GM23248 (cell line): Measurements from ENCODE around the gene GAST. TPM values are rescaled to one million over a fixed set of nuclear protein-coding genes. Genes with fewer than 3 reads are reported as not detected.

Experiments used
- DNase-seq: peaks from one replicate; pipeline ENCODE4 v3.0.0-alpha.2; 2015
- H2AFZ ChIP-seq: fragments of 200-600 bp; sonication (generic); 2 replicates; pipeline ENCODE4 v1.6.1; 2016; ENCODE audit warnings: antibody characterized with exemption
- H3F3A ChIP-seq: fragments of 200-600 bp; sonication (generic); 2 replicates; pipeline ENCODE4 v1.6.1; 2016; ENCODE audit warnings: mild to moderate bottlenecking, antibody characterized with exemption, mixed run types; ENCODE audit not compliant: insufficient read depth
- H3K27ac ChIP-seq: fragments of 200-600 bp; sonication (generic); 2 replicates; pipeline ENCODE4 v1.5.1; 2016; ENCODE audit warnings: mild to moderate bottlenecking
- H3K27me3 ChIP-seq: fragments of 200-600 bp; sonication (generic); replicated peaks from 2 replicates; pipeline ENCODE4 v1.6.1; 2016; ENCODE audit warnings: mild to moderate bottlenecking; ENCODE audit not compliant: insufficient read depth
- H3K36me3 ChIP-seq: fragments of 200-600 bp; sonication (generic); 2 replicates; pipeline ENCODE4 v1.6.1; 2016; ENCODE audit warnings: low read depth, mild to moderate bottlenecking
- H3K4me1 ChIP-seq: fragments of 200-600 bp; sonication (generic); 2 replicates; pipeline ENCODE4 v1.6.1; 2016; ENCODE audit warnings: mild to moderate bottlenecking; ENCODE audit not compliant: insufficient read depth
- H3K4me2 ChIP-seq: fragments of 200-600 bp; sonication (generic); one replicate; pipeline ENCODE4 v1.6.1; 2016; ENCODE audit warnings: mild to moderate bottlenecking; ENCODE audit not compliant: unreplicated experiment
- H3K4me3 ChIP-seq: fragments of 200-600 bp; sonication (generic); 2 replicates; pipeline ENCODE4 v1.5.1; 2016; ENCODE audit warnings: mild to moderate bottlenecking
- H3K79me2 ChIP-seq: fragments of 200-600 bp; sonication (generic); 2 replicates; pipeline ENCODE4 v1.6.1; 2016; ENCODE audit warnings: mild to moderate bottlenecking; ENCODE audit not compliant: insufficient read depth
- H3K9ac ChIP-seq: fragments of 200-600 bp; sonication (generic); 2 replicates; pipeline ENCODE4 v1.6.1; 2016; ENCODE audit warnings: mild to moderate bottlenecking
- H3K9me2 ChIP-seq: fragments of 200-600 bp; sonication (generic); 2 replicates; pipeline ENCODE4 v1.6.1; 2016; ENCODE audit warnings: mixed run types, mild to moderate bottlenecking, moderate library complexity; ENCODE audit not compliant: insufficient read depth
- H3K9me3 ChIP-seq: fragments of 200-600 bp; sonication (generic); one replicate; pipeline ENCODE4 v1.6.1; 2017; ENCODE audit warnings: low read depth
- H4K20me1 ChIP-seq: fragments of 200-600 bp; sonication (generic); 2 replicates; pipeline ENCODE4 v1.6.0; 2016; ENCODE audit not compliant: insufficient read depth
- EZH2 ChIP-seq: fragments of 200-600 bp; sonication (generic); IDR thresholded peaks from 2 replicates; pipeline ENCODE4 v1.6.1; 2018; ENCODE audit warnings: antibody characterized with exemption, mild to moderate bottlenecking; ENCODE audit not compliant: insufficient read depth, poor library complexity, severe bottlenecking
- EZH2phosphoT487 ChIP-seq: fragments of 200-600 bp; sonication (generic); IDR thresholded peaks from 2 replicates; pipeline ENCODE4 v1.6.1; 2018; ENCODE audit warnings: antibody characterized with exemption, moderate library complexity, mild to moderate bottlenecking, low read depth; ENCODE audit not compliant: insufficient read depth
- WGBS, 2 experiments: methylation state at CpG; one replicate each; pipeline ENCODE4 v1.1.6; 2015 to 2017; ENCODE audit warnings: low lambda C conversion rate in 2 of 2, low coverage in 1 of 2; ENCODE audit errors: missing lambda C conversion rate in 2 of 2; 5-methylcytosine and 5-hydroxymethylcytosine counted together
- in situ Hi-C: fragments of 300-500 bp; cut with MboI; formaldehyde crosslinking; loops from 2 replicates; pipeline ENCODE4 v1.15.0; 2020
- polyA plus RNA-seq: library from polyadenylated mRNA; unstranded; fragments of >200 nt; fragmentation: Nextera tagmentation; extraction: Ambion mirVana; gene quantifications from 2 replicates; pipeline ENCODE4 v1.2.1, GENCODE V29; 2016
- total RNA-seq: library from RNA; depleted of rRNA; stranded (reverse); fragments of >200 nt; shearing (Covaris generic); gene quantifications from 2 replicates; pipeline ENCODE4 v1.2.3, GENCODE V29; 2014

Gene GAST
- total and polyA plus RNA-seq, 2 experiments from 2014 or later = not detected

- H3K4me2 ChIP-seq = no peak overlapping the region
- DNase-seq = no peak
- no peaks in the 10 kb centered on the region for H3F3A ChIP-seq
- H4K20me1 ChIP-seq = no peaks in the 10 kb centered on the region
- no peak overlapping the region for H2AFZ ChIP-seq
- H3K9me2 ChIP-seq = no peaks in the 10 kb centered on the region
- in situ Hi-C loops = no loop called here
- no peak for TF ChIP-seq EZH2
- TF ChIP-seq EZH2phosphoT487 = no peak
- 63 to 69% methylated on average over 13 of the region's 13 CpGs for WGBS, 2 experiments
- H3K9me3 ChIP-seq = no peaks in the 10 kb centered on the region
- H3K4me3 ChIP-seq = no peak overlapping the region
- no peaks in the 10 kb centered on the region for H3K4me1 ChIP-seq
- no peak overlapping the region for H3K9ac ChIP-seq
- H3K36me3 ChIP-seq = no peaks in the 10 kb centered on the region
- no peaks in the 10 kb centered on the region for H3K27me3 ChIP-seq
- H3K27ac ChIP-seq = no peak overlapping the region
- H3K79me2 ChIP-seq = no peaks in the 10 kb centered on the region
These were observed 6.7 kb upstream of the GAST start for GRCh38 chr17:41705271-41705991.

GRCh38 chr17:41707803-41708669, 4.1 kb upstream of the GAST start:
- no peak for TF ChIP-seq EZH2
- no peaks in the 10 kb centered on the region for H3K79me2 ChIP-seq
- H3K27ac ChIP-seq = no peak overlapping the region
- 0 out of 2 replicates have a peak, but pooled peaks cover 5% of the 10 kb centered on the region for H3K27me3 ChIP-seq
- H2AFZ ChIP-seq = no peak overlapping the region
- no peaks in the 10 kb centered on the region for H4K20me1 ChIP-seq
- WGBS, 2 experiments = 64 to 67% methylated on average over 10 of the region's 10 CpGs
- H3K4me2 ChIP-seq = no peak overlapping the region
- H3K9me2 ChIP-seq = no peaks in the 10 kb centered on the region
- no peaks in the 10 kb centered on the region for H3K36me3 ChIP-seq
- in situ Hi-C loops = no loop called here
- no peaks in the 10 kb centered on the region for H3F3A ChIP-seq
- H3K4me3 ChIP-seq = no peak overlapping the region
- no peaks in the 10 kb centered on the region for H3K4me1 ChIP-seq
- DNase-seq = no peak
- H3K9me3 ChIP-seq = no peaks in the 10 kb centered on the region
- no peak overlapping the region for H3K9ac ChIP-seq

GRCh38 chr17:41710472-41711090, 1.6 kb upstream of the GAST start:
- Histone ChIP-seq H4K20me1 (no peaks in the 10 kb centered on the region), H3K27ac (no peak overlapping the region), H2AFZ (no peak overlapping the region), H3K9me3 (no peaks in the 10 kb centered on the region), H3F3A (no peaks in the 10 kb centered on the region), H3K4me2 (no peak overlapping the region), H3K27me3 (peaks cover 11% of the 10 kb centered on the region; the same call in 1 of the 2 replicates), H3K9me2 (no peaks in the 10 kb centered on the region), H3K36me3 (no peaks in the 10 kb centered on the region), H3K4me3 (no peak overlapping the region), H3K9ac (no peak overlapping the region), H3K79me2 (no peaks in the 10 kb centered on the region), H3K4me1 (no peaks in the 10 kb centered on the region)
- peak; percentile 91 for DNase-seq
- in situ Hi-C loops = no loop called here
- WGBS, 2 experiments = 28 to 29% methylated on average over 8 of the region's 8 CpGs
- no peak for TF ChIP-seq EZH2
- no peak for TF ChIP-seq EZH2phosphoT487

- no peaks in the 10 kb centered on the region for H3K9me3 ChIP-seq
- TF ChIP-seq EZH2phosphoT487 (no peak), EZH2 (no peak)
- DNase-seq = peak; percentile 74
- no peaks in the 10 kb centered on the region for H3K9me2 ChIP-seq
- H3F3A ChIP-seq = peaks cover 13% of the 10 kb centered on the region
- in situ Hi-C loops = no loop called here
- no peak overlapping the region for H3K4me2 ChIP-seq
- H3K9ac ChIP-seq = no peak overlapping the region
- H3K79me2 ChIP-seq = no peaks in the 10 kb centered on the region
- 23 to 24% methylated on average over 15 of the region's 15 CpGs for WGBS, 2 experiments
- H3K27me3 ChIP-seq = peaks cover 10% of the 10 kb centered on the region; the same call in 1 of the 2 replicates
- no peaks in the 10 kb centered on the region for H3K36me3 ChIP-seq
- no peaks in the 10 kb centered on the region for H3K4me1 ChIP-seq
- no peak overlapping the region for H2AFZ ChIP-seq
- H3K4me3 ChIP-seq = no peak overlapping the region
- no peak overlapping the region for H3K27ac ChIP-seq
- H4K20me1 ChIP-seq = no peaks in the 10 kb centered on the region
These were observed 5.5 kb downstream of the GAST start for GRCh38 chr17:41717408-41718286.
